ENCODE measurements around the gene MDH1. TPM values are rescaled to one million over a fixed set of nuclear protein-coding genes. Genes with fewer than 3 reads are reported as not detected.

Gene MDH1
- total and polyA plus RNA-seq, 2 donors (not counting 1 experiment from before 2014, with no cell fraction given), result 65.7 to 87.8 TPM

DNA sequence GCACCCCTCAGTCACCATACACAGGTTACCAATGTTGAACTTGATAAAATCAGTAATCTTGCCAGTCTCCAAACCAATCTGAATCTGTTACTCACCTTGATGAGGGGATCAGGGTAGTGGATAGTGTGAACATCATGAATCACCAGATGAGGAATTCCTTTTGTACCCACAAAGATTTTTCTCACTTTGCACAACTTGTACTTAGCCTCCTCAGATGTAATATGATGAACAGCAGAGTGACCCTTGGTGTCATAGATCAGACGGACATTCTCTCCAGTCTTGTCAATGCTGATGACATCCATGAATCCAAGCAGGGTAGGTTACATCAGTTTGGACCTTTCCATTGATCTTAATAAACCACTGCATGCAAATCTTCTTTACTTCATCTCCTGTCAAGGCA lies 54.7 kb downstream of the MDH1 start:
- Histone ChIP-seq H3K9ac (ENCODE audit: low read length) (no peak overlapping the region), H2AFZ (ENCODE audit: insufficient read depth, low read depth, low read length, poor library complexity, severe bottlenecking) (no peak overlapping the region), H3K79me2 (ENCODE audit: control insufficient read depth, insufficient read depth, low read length) (no peaks in the 10 kb centered on the region), H4K20me1 (ENCODE audit: control insufficient read depth, insufficient read depth, low read length, poor library complexity, severe bottlenecking) (no peaks in the 10 kb centered on the region), H3K4me3 (ENCODE audit: control extremely low read depth in 1 of 5, extremely low read depth in 1 of 5, insufficient read depth in 1 of 5, low read depth in 2 of 5, low read length in 4 of 5) (no peak overlapping the region), H3K36me3 (replicated peaks in 1 of 2; ENCODE audit: control extremely low read depth in 1 of 2, control insufficient read depth in 1 of 2, extremely low read depth in 1 of 2, insufficient read depth in 2 of 2, low read length in 1 of 2) (no peaks in the 10 kb centered on the region), H3K27ac (ENCODE audit: low read length in 2 of 2) (no peak overlapping the region), H3K27me3 (replicated peaks in 1 of 4; ENCODE audit: control extremely low read depth in 1 of 4, control insufficient read depth in 3 of 4, insufficient read depth in 4 of 4, low read length in 3 of 4) (no peaks in the 10 kb centered on the region), H3K4me1 (ENCODE audit: control insufficient read depth in 2 of 2, insufficient read depth in 2 of 2, low read length in 2 of 2) (no peaks in the 10 kb centered on the region), H3K9me3 (ENCODE audit: control extremely low read depth in 1 of 3, control insufficient read depth in 2 of 3, insufficient read depth in 1 of 3, low read length in 2 of 3) (peaks cover 0 to 2% (median 0%) of the 10 kb centered on the region in 3 donors), H3K4me2 (replicated peaks; ENCODE audit: low read depth, low read length, poor library complexity, severe bottlenecking) (no peak overlapping the region)
- Mint-ChIP-seq H3K27ac (no peak overlapping the region), H3K9me3 (ENCODE audit: insufficient read depth) (peaks cover 4% of the 10 kb centered on the region), H3K27me3 (peaks cover 28% of the 10 kb centered on the region), H3K4me1 (no peaks in the 10 kb centered on the region), H3K4me3 (no peak overlapping the region)
- intact Hi-C loops (cut with micrococcal nuclease), result no loop called here
- 100% methylated on average over 1 of the region's 1 CpG for WGBS (ENCODE audit: insufficient coverage)
- no peak for TF ChIP-seq EZH2 (IDR thresholded peaks at IDR 0.05; ENCODE audit: borderline replicate concordance, insufficient read depth, low read depth, low read length, poor library complexity, severe bottlenecking)
- TF ChIP-seq, protein P1, sequence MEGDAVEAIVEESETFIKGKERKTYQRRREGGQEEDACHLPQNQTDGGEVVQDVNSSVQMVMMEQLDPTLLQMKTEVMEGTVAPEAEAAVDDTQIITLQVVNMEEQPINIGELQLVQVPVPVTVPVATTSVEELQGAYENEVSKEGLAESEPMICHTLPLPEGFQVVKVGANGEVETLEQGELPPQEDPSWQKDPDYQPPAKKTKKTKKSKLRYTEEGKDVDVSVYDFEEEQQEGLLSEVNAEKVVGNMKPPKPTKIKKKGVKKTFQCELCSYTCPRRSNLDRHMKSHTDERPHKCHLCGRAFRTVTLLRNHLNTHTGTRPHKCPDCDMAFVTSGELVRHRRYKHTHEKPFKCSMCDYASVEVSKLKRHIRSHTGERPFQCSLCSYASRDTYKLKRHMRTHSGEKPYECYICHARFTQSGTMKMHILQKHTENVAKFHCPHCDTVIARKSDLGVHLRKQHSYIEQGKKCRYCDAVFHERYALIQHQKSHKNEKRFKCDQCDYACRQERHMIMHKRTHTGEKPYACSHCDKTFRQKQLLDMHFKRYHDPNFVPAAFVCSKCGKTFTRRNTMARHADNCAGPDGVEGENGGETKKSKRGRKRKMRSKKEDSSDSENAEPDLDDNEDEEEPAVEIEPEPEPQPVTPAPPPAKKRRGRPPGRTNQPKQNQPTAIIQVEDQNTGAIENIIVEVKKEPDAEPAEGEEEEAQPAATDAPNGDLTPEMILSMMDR (IDR thresholded peaks at IDR 0.05), result no peak
- ChIA-PET POLR2A (no interaction called here), CTCF (no interaction called here)
- ATAC-seq (ENCODE audit: low read depth) (no peak), DNase-seq (no peak)

DNA sequence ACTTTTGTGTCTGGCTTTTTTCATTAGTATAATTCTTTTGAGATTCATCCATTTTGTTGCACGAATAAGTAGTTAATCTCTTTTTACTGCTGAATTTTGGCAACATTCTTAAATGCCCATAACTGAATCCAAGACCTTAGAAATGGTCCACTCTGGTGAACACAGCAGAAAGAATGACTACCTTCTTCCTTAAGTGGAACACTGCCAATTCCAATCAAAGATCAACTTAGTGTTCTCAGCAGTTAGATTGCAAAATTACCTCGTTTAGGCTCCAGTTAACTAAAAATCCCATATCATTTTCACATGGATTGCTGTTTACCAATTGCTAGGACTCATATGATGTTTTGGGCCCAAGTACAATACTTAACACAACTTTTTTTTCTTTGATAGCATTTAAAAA lies 59.9 kb downstream of the MDH1 start:
- intact Hi-C loops (cut with micrococcal nuclease), result no loop called here
- H3K27ac ChIP-seq (ENCODE audit: low read length in 2 of 2), result no peak overlapping the region
- H3K9ac ChIP-seq (ENCODE audit: low read length), result no peak overlapping the region
- no peak overlapping the region for H3K4me3 ChIP-seq (ENCODE audit: control extremely low read depth in 1 of 5, extremely low read depth in 1 of 5, insufficient read depth in 1 of 5, low read depth in 2 of 5, low read length in 4 of 5)
- H3K4me3 Mint-ChIP-seq, result no peak overlapping the region
- H3K4me1 Mint-ChIP-seq, result no peaks in the 10 kb centered on the region
- H3K9me3 Mint-ChIP-seq (ENCODE audit: insufficient read depth), result peaks cover 4% of the 10 kb centered on the region
- ATAC-seq (ENCODE audit: low read depth) (no peak), DNase-seq (no peak)
- ChIA-PET POLR2A (no interaction called here), CTCF (no interaction called here)
- H3K4me1 ChIP-seq (ENCODE audit: control insufficient read depth in 2 of 2, insufficient read depth in 2 of 2, low read length in 2 of 2), result no peaks in the 10 kb centered on the region
- H3K9me3 ChIP-seq (ENCODE audit: control extremely low read depth in 1 of 3, control insufficient read depth in 2 of 3, insufficient read depth in 1 of 3, low read length in 2 of 3), result peaks cover 0 to 2% (median 0%) of the 10 kb centered on the region in 3 donors
- no CpG with 5 or more reads among the region's 2 CpGs for WGBS (ENCODE audit: insufficient coverage)
- no peak overlapping the region for H2AFZ ChIP-seq (ENCODE audit: insufficient read depth, low read depth, low read length, poor library complexity, severe bottlenecking)
- H4K20me1 ChIP-seq (ENCODE audit: control insufficient read depth, insufficient read depth, low read length, poor library complexity, severe bottlenecking), result no peaks in the 10 kb centered on the region
- no peaks in the 10 kb centered on the region for H3K27me3 ChIP-seq (replicated peaks in 1 of 4; ENCODE audit: control extremely low read depth in 1 of 4, control insufficient read depth in 3 of 4, insufficient read depth in 4 of 4, low read length in 3 of 4)
- H3K4me2 ChIP-seq (replicated peaks; ENCODE audit: low read depth, low read length, poor library complexity, severe bottlenecking), result no peak overlapping the region
- no peaks in the 10 kb centered on the region for H3K36me3 ChIP-seq (replicated peaks in 1 of 2; ENCODE audit: control extremely low read depth in 1 of 2, control insufficient read depth in 1 of 2, extremely low read depth in 1 of 2, insufficient read depth in 2 of 2, low read length in 1 of 2)
- no peaks in the 10 kb centered on the region for H3K79me2 ChIP-seq (ENCODE audit: control insufficient read depth, insufficient read depth, low read length)
- no peak for TF ChIP-seq EZH2 (IDR thresholded peaks at IDR 0.05; ENCODE audit: borderline replicate concordance, insufficient read depth, low read depth, low read length, poor library complexity, severe bottlenecking)
- TF ChIP-seq, protein P1 (IDR thresholded peaks at IDR 0.05), result no peak
- peaks cover 29% of the 10 kb centered on the region for H3K27me3 Mint-ChIP-seq
- no peak overlapping the region for H3K27ac Mint-ChIP-seq

Data from B cell (primary cell).